Esophagus mucosa (tissue), 1 donor: ENCODE measurements around the gene IFI35. TPM values are rescaled to one million over a fixed set of nuclear protein-coding genes. Genes with fewer than 3 reads are reported as not detected.

Experiments
- total RNA-seq: library from RNA; stranded (reverse); gene quantifications from one replicate; pipeline ENCODE4 v1.2.4, GENCODE V29; 2023
- donor health status: DM: yes; HTN: yes; CAD: no.

Gene IFI35
- total RNA-seq, 1 donor from 2014 or later = 7.7 TPM

Other genes with a start within 250 kb of the IFI35 start
- gene RAMP2, start 245.6 kb upstream of the IFI35 start, total RNA-seq = 4.5 TPM
- gene VPS25, start 233.3 kb upstream of the IFI35 start, total RNA-seq = 70.9 TPM
- 0.40 TPM for gene WNK4, start 226.2 kb upstream of the IFI35 start, total RNA-seq
- 104 TPM for gene COA3, start 208.1 kb upstream of the IFI35 start, total RNA-seq
- not detected for gene CNTD1, start 207.9 kb upstream of the IFI35 start, total RNA-seq
- gene BECN1, start 182.5 kb upstream of the IFI35 start, total RNA-seq = 77.2 TPM
- 96.6 TPM for gene PSME3, start 173.4 kb upstream of the IFI35 start, total RNA-seq
- gene AOC2, start 162.2 kb upstream of the IFI35 start, total RNA-seq = 0.44 TPM
- 5.7 TPM for gene AOC3, start 155.6 kb upstream of the IFI35 start, total RNA-seq
- gene G6PC1, start 106.0 kb upstream of the IFI35 start, total RNA-seq = not detected
- gene AARSD1, start 42.3 kb upstream of the IFI35 start, total RNA-seq = 17.8 TPM
- gene PTGES3L, start 26.7 kb upstream of the IFI35 start, total RNA-seq = 0.28 TPM
- gene RUNDC1, start 26.2 kb upstream of the IFI35 start, total RNA-seq = 5.8 TPM
- 1,265 TPM for gene RPL27, start 8.4 kb upstream of the IFI35 start, total RNA-seq
- gene VAT1, start 15.6 kb downstream of the IFI35 start, total RNA-seq = 83.5 TPM
- gene RND2, start 18.4 kb downstream of the IFI35 start, total RNA-seq = 0.16 TPM
- gene BRCA1, start 118.6 kb downstream of the IFI35 start, total RNA-seq = 13.0 TPM
- 32.7 TPM for gene NBR1, start 164.4 kb downstream of the IFI35 start, total RNA-seq
- 1.3 TPM for gene TMEM106A, start 205.1 kb downstream of the IFI35 start, total RNA-seq
- not detected for gene CCDC200, start 221.8 kb downstream of the IFI35 start, total RNA-seq
- gene RNU2-1, start 227.2 kb downstream of the IFI35 start, total RNA-seq = 11,314 TPM